Measurements from ENCODE around the gene MAGI1. TPM values are rescaled to one million over a fixed set of nuclear protein-coding genes. Genes with fewer than 3 reads are reported as not detected.
"Not testable (repeated sequence)": the region's sequence is repeated elsewhere in the genome, so short reads cannot be mapped to it uniquely, and the experiment has no call there.

MAGI1 gene
- polyA plus RNA-seq, 1 donor = 32.7 TPM

DNA sequence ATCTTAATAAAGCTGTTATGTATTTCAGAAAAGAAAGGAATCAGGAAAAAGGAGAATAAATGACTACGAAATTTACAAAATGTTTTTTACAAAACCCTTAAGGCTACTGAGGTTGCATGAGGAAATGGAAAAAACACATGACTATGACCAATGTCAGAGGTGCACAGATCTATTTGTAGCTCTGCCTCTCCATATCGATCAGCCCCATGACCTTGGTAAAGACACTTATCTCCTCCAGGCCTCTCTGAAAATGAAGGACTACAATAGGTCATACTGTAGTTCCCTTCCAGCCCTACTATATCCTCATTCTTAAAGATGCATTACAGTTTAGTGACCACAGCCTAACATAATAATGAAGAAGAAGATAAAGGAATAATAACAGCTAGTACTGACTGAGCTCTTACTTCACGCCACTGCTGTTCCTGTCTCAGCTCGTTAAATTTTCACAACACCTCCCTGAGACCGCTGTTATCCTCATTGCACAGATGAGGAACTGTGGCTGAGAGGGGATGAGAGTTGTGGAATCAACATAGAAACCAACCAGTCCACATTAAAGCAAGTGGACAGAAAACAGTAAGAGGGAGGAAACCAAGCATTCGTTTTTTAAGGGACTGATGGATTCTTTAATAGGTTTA lies 163.2 kb downstream of the MAGI1 start:
- no peak for DNase-seq

DNA sequence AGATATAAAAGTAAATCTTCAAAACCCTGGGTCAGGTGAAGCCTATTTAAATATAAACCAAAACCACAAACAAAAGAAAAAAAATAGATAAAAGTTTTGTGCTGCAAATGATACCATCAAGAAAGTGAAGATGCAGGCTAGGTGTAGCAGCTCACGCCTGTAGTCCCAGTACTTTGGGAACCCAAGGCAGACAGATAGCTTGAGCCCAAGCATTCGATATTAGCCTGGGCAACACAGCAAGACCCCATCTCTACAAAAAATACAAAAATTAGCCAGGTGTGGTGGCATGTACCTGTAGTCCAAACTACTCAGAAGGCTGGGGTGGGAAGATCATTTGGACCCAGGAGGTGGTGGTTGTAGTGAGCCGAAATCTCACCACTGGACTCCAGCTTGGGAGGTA lies 164.8 kb downstream of the MAGI1 start:
- DNase-seq = no peak

DNA sequence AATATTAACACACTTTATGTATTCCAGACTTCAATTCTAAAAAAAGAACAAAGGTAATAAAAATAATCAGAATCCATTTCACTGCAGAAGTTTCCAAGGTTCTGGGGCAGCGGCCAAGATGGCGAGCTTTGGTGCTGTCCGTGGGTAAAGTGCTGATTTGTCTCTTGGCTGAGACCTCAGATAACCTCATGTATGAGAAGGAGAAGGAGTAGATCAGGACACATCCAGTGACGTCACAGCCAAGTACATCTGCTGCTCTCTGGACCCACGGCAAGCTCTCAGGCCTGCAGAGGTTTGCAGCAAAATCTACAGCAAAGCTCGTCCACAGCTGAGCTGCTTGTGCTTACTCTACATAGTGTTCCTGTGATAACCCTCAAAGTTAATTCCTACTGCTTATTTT lies 165.7 kb downstream of the MAGI1 start:
- DNase-seq = no peak

DNA sequence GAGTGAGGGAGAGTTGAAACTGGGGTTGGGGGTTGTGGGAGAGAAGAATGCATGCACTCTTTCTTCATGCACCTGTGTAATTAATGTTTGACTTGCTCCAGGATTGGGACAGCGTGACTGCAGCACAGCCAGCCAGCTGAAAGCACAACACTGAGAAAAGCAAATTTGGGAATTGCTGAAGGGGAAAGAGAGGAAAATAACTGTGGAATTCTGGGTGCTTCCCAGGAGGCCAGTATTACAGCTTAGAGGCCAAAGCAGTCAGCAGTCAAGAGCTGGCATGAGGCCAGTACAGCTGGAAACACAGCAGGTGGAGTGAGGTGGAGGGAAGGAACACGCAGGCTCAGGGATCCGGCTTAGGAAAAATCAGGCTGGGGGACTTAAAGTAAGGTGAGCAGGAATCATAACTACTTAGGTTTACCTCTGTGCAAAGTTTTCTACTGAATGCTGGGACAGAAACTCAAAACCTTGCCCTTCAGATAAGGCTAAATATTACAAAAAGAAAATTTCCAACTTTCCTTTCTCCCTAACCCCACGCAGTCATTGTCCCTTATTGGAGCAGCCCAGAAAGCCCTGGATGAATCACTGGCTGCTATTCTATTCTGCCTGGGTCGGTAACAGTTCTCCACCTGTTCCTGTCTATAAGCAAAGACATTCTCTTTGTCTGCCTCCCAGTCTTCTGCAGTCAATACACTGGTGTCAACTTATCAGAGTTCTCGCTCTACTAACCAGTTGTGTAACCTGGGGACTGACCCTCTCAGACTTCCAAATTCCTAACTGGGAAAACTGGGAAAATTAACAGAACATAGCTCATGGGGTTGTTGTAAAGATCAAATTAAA lies 167.2 kb downstream of the MAGI1 start:
- peak; percentile 78 for DNase-seq

DNA sequence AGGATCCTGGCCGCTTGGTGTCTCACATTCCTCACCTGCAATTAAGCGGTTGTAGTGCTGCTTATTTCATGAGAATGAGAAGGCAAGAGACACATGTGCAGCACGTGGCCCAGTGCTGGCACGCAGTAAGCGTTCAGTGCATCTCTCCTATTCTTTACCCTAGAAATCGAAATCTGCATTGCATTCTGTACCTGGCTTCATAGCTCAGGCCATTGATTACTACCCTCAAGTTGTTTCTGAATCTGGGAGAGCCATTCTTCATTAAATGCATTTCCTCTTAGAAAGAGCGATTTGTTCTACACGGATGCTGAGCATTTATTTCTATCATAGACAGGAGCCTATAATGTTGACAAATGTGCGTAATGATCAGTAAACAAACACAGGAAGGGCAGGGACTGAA lies 168.9 kb downstream of the MAGI1 start:
- no peak for DNase-seq

DNA sequence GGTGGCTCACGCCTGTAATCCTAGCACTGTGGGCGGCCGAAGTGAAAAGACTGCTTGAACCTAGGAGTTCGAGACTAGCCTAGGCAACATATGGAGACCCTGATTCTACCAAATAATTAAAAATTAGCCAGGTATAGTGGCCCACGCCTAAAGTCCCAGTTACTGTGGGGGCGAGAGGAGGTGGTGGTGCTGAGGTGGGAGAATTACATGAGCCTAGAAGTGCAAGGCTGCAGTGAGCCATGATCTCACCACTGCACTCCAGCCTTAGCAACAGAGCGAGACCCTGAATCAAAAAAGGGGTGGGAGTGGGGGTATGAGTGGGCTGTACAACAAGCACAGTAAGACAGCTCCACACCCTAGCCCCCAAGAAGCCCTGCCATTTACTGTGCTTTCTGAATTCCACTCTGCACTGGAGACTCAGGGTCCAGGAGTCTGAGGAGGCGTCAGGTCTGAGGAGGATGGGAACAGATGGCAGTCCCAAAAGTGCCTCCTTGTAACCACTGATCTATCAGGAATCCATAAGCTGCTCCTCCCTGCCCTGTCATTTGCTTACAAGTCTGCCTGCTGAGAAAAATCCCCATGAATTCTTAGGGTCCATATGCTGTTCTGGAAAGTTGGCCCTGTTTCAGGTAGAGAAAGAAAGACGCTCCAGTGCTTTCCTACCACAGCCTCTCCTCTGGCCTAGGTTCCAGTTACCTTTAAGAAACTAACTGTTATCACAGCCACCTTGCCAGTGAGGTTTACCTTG lies 171.1 kb downstream of the MAGI1 start:
- no peak for DNase-seq

DNA sequence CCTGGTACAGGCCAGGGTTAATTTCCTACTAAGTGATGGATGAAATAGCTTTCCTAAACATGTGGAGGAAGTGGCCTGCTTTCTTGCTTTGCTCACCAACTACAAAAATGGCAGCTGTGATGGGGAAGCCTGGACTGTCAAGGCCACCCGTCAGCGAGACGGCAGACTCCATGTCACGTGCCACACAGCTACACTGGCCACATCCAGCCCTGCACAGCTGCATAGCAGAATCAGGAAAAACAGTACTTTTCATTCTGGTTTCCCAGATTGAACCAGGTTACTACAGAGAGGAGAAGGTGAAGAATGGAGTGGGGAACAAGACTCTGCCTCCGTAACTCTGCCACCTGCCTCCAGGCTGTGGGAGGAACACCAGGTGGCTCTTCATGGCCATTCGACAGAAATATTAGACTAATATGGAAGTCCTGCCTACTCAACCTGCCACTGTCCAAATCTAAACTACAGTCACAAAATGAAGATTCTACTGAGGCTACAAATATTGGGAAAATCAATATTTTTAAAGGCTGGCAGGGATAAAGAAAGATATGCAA lies 174.3 kb downstream of the MAGI1 start:
- no peak for DNase-seq

DNA sequence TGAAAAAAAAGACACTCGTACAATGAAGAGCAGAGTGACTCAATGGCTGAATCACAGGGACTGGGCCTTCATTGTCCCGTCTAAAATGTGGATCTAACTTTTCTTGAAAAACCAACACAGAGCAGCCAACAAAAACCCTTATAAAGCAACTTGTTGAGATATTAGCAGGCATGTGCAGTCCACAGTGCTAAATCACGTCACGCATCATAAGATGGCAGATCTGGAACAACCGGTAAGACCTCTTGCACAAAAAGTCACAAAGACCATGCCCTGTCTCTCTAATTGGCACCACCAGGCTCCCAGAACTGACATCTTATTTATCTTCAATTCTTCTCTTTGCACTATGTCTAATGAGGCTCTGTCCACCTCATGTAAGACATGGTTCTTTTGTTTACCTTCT lies 177.0 kb downstream of the MAGI1 start:
- no peak for DNase-seq

DNA sequence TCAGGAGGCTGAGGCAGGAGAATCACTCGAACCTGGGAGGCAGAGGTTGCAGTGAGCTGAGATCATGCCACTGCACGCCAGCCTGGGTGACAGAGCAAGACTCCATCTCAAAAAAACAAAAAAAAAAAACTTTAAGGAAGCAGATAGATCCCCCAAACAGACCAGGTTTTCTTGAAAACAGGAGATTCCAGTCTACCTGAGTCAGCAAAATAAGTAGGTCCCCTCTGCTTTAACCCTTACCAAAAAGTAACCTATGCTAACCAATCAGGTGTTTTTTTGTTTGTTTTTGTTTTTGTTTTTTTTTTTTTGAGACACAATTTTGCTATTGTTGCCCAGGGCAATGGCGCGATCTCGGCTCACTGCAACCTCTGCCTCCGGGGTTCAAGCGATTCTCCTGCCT lies 179.1 kb downstream of the MAGI1 start:
- not testable (repeated sequence) for DNase-seq

DNA sequence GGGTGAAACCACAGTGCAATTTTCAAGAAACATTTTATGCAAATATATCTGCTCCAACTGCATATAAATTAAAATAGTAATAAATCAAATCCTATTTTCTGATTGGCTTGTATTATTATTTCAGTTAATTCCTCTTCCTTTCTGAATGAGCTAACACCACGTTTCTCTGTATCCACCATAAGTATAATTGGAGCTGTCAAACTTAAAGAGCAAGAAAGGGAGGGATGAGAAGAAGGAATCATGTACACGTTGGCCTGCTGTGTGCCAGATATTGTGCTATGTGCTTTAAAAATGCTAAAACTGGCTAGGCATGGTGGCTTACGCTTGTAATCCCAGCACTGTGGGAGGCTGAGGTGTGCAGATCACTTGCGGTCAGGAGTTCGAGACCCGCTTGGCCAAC lies 180.0 kb downstream of the MAGI1 start:
- DNase-seq = no peak

DNA sequence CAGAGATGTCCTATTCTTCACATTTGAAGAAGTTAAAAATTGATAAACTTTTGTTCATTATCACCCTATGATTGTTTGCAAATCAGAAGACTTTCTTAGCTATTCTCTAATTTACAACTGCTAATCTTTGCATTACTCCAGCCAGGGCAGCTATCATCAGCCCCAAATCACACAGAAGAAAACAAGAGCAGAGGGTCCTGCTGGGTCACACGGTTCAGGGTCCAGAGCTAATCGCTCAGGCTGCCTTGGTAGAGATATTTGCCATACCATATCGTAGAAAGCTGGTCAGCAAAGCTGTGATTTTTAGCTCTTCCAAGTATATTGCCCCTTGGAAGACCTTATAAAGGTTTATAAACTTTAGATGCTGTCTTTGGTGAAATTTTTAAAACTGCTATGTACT lies 181.4 kb downstream of the MAGI1 start:
- no peak for DNase-seq

DNA sequence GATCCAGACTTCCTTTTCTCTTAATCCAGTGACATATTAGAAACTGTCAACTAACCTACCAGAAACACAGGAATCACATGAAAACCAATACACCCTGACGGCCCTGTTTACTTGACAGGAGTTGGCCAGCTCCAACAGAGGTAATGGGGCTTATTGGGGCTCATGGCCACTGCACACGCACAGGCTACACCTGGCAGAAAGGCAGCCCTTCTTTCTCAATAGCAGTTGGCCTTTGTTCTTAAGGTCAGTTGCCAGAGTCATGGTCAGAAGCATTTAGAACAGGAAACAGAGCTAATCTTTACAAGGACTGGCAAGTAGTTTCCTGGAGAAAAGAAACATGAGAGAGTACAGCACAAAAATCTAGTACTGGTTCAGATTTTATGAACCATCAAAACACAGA lies 181.8 kb downstream of the MAGI1 start:
- DNase-seq = no peak

DNA sequence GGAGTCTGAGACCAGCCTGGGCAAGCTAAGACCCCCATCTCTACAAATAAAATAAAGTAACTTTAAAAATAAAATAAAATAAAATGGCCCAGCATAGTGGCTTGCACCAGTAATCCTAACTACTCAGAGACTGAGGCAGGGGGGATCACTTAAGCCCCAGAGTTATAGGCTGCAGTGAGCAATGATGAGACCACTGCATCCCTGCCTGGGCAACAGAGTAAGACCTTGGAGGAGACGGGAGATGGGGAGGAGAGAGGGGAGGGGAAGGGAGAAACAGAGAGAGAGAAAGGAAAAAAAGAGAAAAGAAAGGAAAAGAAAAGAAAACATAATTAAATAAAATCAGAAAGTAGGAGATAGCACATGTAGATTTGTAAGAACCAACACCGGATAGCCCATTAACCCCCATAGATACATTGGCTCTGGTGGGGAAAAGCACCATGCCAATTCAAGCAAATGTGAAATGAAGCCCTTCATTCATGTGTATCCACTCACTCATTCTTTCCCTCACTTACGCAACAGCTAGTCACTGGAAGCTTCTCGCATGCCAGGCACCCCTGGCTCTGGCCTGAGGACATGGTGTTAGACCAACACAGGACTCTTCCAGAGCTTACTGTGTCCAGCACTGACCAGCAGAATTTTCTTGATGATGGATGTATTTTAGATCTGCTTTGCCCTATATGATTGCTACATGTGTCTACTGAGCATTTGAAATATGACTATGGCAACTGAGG lies 183.2 kb downstream of the MAGI1 start:
- no peak for DNase-seq

DNA sequence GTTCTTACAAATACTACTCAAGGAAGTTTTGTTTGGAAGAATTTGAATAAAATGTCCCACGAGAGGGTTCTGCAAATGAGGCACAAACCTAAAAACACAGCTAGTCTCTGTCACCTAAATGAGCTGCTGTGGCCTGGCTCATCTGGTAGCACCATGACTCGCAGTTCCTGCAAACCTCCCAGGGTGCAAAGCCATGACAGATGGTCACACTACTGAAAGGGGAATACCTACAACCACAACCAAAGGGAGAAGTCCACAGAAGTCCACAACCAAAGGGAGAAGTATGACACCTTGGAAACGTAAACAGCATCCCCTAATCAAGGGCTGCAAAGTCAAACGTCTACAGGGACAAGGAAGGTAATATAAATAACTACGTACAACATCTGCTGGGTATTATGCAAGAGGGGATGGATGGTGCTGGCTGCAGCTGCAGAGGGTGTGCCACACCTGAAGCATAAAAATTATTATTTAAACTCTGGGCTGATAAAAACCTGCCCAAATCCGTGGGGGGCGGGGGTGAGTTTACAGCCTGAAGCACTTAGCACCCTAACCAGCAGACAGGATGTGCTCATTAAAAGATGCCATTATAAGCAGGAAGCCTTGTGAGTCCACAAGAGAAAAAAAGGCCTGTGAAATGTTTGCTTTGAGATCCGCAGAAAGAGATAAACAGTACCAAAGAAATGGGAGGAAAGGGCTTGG lies 184.0 kb downstream of the MAGI1 start:
- no peak for DNase-seq

DNA sequence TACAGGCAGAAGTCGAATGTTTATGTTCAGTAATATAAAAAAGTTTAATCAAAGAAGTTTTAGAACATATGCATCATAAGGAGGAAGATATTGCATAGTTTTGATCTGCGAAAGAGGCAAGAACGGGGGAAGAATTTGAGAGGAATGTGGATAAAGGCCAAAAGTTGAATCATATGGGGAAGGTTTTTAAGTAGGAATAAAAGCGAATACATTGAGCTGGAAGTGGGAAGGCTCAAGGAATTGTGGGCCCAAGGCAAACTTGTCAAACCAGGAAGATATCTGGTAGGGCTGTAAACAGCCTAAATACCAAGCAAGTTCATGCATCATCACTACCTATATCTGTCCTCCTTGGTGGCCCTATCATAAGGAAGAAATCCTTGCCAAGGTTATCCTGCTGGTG lies 186.9 kb downstream of the MAGI1 start:
- DNase-seq = no peak

DNA sequence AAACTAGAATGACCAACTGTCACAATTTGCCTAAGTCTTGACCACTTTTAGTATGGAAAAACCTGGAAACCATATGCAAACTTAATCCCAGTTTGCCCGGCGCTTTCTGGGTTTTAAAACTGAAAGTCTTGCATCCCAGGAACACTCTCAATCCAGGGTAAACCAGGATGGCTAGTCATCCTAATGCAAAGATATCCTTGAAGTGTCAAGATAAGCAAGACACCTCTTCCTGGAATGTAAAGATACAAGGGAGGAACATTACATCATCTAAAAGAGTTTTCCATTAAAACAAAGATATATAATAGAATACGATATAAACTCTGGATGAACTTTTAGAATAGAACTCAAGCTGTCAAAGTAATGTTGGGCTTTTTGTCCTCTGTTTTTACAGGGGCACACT lies 188.5 kb downstream of the MAGI1 start:
- DNase-seq = no peak

DNA sequence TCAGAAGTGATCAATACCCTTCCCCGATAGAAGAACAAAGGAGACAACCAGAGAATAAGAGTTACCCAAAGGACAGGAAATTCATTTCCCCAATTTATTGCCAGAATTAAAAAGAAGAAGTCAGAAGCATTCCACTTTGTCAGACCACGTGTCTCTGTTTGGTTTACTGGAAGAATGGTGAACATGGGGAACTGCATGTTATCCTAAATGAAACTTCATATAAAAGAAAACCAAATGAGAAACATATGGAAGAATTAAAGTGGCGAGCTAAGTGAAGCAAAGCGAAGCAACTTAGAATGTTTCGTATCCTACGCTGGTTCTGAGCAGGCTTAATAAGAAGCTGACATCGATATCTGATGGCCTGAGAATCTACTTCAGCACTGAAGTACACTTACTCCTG lies 190.7 kb downstream of the MAGI1 start:
- DNase-seq = no peak

DNA sequence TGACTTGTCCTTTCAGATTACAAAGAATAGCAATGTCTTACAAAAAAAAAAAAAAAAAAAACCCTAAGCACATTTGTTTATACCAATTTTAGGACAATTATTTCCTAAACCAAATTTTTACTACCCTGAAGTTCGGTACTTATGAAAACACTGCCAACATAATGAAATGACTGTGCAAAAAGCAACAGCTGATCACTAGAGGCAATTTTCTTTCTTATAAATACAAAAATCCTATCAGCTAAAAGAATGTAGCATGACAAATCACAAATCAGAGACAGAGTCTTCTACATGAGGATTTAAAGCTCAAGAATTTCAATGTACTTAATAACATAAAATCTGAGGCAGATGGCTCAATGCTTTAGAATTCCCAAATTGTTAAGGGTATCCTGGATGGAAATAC lies 191.8 kb downstream of the MAGI1 start:
- no peak for DNase-seq

DNA sequence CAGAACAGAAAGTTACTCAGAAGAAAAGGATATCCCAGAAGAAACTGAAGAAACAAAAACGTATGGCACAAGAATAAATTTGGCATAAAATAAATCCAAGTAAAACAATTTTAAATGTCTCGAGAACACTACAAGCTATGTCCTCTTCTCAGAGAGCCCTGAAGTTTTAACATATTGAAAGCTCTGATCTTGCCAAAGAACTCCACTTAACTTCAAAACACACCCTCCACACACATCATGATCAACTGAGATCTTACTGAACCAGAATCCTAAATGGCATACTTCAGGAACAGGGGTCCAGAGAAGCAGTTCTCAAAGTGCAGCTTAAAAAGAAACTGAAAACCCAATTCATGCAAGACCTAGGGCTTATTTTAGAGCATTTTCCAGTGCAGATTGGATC lies 194.3 kb downstream of the MAGI1 start:
- no peak for DNase-seq

DNA sequence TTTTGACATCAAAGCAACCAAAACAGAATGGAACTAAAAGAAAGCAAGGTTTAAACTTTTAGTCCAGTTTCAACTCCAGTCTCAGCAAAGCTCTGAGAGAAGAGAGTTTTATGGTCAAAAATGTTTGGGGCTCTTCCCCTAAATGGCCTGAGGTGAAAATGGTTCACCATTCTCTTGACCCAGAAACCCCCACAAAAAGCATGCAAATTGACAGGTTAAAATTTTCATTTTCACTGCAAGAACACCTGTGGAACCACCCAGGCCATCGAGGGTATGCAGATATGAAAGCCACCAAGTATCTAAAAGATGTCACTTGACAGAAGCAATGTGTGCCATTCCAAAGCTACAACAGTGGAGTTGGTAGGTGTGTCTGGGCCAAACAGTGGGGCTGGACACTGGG lies 195.0 kb downstream of the MAGI1 start:
- DNase-seq = no peak

DNA sequence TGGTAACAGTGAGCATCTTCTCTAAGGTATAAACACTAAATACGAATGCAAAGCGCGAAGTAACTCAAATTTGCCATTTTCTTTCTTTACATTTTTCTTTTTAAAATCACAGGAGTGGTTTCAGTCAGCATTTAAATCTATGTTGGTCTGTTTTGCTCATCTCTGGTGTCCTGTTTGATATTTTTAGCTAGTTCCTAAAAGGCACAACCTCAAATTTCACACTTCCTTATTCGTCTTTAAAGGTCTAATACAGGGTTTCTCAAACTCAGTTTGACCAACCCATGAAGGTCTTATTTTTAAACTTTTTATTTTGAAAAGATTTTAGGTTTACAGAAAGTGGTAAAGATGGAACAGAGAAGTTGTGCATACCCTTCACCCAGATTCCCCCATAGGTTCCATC lies 201.1 kb downstream of the MAGI1 start:
- DNase-seq = no peak

DNA sequence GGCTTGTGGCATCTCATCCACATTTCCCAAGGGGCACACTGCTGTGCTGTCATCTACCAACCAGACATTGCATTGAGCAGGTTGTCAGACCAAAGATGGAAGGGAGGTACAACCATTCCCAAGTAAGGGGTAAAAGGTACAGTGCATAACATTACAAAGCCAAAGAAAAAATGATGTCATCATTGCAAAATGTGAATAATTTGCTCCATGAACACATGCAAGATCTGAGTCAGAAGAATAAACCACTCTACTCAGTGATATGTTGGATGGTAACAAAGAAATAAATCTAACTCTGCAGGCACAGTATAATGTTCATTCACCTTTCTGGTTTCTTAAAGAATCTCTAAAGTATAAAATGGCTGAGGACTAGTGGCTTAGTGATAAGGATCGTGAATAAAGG lies 202.7 kb downstream of the MAGI1 start:
- DNase-seq = no peak

All from left kidney (tissue), 2 donors.